Stimulated activated CD4-positive, alpha-beta T cell treated with anti-CD3 and anti-CD28 coated beads, Interleukin-12 subunit alpha, Interleukin-12 subunit beta, amount 100 ng/mL, for 48 hours (primary cell): ENCODE results near the gene TBC1D30.
A peak's percentile ranks its signal among the peaks of the same experiment; 100 is the strongest.
"Not testable (repeated sequence)": the region's sequence is repeated elsewhere in the genome, so short reads cannot be mapped to it uniquely, and the experiment has no call there.

Experiments used
- DNase-seq, 3 donors: peaks; one replicate each; pipeline ENCODE4 v3.0.0-alpha.2; 2020; ENCODE audit warnings: low read depth in 2 of 3, low spot score in 1 of 3

TBC1D30 gene, protein sequence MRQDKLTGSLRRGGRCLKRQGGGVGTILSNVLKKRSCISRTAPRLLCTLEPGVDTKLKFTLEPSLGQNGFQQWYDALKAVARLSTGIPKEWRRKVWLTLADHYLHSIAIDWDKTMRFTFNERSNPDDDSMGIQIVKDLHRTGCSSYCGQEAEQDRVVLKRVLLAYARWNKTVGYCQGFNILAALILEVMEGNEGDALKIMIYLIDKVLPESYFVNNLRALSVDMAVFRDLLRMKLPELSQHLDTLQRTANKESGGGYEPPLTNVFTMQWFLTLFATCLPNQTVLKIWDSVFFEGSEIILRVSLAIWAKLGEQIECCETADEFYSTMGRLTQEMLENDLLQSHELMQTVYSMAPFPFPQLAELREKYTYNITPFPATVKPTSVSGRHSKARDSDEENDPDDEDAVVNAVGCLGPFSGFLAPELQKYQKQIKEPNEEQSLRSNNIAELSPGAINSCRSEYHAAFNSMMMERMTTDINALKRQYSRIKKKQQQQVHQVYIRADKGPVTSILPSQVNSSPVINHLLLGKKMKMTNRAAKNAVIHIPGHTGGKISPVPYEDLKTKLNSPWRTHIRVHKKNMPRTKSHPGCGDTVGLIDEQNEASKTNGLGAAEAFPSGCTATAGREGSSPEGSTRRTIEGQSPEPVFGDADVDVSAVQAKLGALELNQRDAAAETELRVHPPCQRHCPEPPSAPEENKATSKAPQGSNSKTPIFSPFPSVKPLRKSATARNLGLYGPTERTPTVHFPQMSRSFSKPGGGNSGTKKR

DNA sequence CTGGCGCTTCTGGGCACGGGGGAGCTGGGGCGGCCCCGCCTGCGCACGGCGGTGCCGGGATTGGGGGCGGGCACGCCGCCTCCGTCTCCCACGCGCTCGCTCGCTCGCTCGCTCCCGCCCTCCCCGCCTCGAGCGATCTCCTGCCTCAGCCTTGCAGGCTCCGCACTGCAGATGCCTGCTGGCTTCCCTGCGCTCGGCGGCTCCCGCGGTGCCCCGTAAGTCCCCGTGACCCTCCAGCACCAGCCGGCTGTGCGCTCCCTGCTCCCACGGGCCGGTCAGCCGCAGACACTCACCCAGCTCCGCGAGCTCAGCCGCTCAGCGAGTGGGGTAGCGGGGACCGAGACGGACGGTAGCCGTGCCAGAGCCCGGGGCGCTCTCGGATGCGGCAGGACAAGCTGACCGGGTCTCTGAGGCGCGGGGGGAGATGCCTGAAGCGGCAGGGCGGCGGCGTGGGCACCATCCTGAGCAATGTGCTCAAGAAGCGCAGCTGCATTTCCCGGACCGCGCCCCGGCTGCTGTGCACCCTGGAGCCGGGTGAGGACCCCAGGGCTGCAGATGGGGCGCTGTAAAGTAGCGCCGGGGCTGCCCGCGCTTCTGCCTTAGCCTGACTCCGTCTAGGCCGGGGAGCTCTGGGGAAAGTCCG is at the start of gene TBC1D30:
TSS of gene TBC1D30 (plus strand) at position 148 of the 643 bp plus-strand sequence. CDS start at position 381, 233 bp downstream.
- no peak for DNase-seq

DNA sequence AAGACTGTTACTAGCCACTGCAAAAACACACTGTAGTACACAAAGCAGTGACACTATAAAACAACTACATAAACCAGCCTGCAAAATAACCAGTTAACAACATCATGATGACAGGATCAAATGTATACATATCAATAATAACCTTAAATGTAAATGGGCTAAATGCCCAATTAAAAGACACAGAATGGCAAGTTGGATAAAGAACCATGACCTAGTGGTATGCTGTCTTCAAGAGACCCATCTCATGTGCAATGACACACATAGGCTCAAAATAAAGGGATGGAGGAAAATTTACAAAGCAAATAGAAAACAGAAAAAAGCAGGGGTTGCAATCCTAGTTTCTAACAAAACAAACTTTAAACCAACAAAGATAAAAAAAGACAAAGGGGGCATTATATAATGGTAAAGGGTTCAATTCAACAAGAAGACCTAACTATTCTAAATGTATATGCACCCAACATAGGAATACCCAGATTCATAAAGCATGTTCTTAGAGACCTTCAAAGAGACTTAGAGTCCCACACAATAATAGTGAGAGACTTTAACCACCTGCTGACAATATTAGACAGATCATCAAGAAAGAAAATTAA is 49.2 kb upstream of the TBC1D30 start:
- DNase-seq = not testable (repeated sequence)

DNA sequence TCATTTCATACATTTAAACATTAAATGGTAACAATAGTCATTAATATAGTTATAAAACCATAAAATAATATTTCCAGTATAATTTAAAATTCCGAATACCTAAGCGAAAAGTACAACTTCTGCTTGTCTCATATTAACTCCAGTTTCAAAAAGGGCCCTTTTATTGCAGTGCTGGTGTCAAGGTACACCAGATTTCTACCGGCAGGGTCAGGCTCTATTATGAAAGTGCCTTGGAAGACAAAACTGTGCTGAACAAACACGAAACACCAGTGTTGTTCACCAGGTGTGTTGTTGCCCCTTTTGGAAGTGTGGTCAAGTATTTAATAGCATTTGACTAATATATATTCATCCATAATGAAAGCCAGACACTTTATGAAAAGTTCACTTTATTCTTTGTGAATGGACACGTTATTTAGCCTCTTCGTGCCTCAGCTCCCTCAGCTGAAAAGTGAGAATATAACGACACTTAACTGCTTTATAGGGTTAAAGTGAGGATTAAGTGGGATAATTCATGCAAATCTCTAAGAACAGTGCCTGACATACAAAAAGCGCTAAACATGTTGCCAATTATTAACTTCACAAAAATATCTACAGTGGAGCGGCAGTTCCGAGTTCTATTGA is 45.0 kb upstream of the TBC1D30 start:
- no peak for DNase-seq

DNA sequence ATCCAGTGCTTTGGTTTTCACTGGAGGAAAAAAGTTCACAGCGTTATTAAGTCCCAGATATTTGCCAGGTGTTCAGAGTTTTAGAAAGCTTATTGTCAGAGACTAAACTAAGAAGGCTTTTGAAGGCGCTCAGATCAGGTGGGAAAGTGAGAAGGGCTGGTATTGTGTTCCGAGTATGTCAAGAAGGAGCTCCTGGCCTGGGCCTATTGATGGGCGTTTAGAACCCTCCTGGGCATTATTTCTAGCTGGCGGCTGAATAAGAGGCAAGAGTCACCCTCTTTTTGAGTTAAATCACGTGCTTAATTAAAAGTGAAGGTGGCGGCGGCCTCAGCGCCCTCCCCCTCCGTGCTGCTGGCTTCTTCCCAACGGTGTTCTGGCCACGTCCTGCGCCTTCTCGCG is 44.3 kb upstream of the TBC1D30 start:
- DNase-seq = no peak

DNA sequence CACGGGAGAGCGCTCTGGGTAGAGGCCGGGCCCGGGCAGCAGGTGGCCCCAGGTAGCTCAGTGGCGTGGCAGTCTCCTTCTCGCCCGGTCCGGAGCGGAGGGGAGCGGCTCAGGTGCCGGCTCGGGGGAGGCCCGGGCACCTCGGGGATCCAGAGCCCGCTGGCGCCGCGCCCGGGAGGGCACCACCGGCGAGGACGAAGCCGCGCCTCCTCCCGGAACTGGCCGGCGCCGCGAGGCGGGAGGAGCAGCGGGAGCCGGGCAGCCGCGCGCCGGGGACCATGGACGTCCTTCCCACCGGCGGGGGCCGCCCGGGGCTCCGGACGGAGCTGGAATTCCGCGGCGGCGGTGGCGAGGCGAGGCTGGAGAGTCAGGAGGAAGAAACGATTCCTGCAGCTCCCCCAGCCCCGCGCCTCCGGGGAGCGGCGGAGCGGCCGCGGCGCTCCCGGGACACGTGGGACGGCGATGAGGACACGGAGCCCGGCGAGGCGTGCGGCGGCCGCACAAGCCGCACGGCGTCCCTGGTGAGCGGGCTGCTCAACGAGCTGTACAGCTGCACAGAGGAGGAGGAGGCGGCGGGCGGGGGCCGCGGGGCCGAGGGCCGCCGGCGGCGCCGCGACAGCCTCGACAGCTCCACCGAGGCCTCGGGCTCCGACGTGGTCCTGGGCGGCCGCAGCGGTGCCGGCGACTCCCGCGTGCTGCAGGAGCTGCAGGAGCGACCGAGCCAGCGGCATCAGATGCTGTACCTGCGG is 43.7 kb upstream of the TBC1D30 start:
- DNase-seq = no peak

DNA sequence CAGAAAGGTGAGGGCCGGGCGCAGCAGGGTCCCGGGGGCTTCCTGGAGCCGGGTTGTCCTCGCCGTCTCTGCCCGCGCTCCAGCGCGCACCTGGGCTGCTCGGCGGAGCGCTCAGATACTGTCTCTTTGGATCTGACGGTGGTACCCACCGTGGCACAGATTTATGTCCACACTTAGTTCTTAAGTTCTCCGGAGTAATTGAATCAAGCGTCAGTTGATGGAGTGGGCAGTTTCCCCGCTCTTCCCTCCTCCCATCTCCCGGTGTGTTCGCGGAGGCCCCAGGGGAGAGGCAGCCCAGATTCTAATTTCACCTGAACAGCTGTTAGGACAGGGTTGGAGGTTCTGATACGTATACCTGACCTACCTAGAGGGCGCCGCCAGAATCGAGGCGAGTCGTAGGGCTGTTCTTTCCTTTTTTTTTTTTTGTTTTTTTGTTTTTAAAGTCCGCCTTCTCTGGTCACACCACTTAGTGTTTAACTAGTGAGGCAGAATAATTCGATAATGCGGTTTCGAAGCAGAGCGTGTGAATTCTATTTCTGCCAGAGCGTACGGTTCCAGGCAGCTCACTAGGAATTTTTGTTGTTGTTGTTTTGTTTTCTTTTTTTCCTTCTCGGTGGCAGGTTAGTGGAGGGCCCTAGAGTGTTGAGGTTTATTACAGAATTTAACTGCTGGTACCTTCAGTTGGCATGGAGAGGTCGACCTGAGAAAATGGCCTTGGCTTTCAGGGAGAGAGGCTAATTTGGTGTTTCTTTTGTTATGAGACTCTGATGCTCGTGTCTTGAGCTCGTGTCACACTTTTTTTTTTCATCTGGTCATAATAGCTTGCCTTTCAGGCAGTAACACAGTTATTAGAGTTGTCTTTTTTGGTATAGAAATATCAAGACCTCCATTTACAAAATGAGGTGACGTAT is 42.9 kb upstream of the TBC1D30 start:
- no peak for DNase-seq

DNA sequence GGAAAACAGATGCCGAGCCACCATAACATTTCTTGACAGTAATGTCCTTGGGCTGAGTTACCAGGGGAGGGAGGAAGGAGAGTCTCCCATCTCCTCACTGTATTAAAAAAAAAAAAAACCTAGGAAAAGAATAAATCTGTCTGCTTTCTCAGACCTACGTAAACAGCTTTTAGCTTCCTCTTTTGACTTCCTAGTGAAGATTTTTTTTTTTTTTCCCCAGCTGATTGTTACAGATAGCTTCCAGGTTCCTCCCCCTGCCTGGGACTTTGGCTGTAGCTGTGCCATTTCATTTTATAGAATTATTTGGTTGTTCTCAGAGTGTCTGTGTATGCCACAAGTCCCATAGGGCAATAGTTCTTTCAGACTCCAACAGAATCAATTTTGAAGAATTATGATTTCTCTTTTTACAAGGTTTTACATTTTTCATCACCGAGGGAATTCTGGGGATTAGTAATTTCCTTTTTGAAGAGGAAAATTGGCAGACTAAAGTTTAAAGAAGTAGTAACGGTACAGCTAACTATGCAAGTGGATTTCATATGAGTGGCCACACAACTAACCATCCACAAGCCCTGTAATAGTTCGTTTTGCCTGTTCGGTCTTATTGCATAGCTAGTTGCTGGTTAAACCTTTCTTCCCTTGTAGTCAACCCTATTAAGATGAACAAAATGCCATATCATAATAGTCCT is 42.1 kb upstream of the TBC1D30 start:
- no peak for DNase-seq

DNA sequence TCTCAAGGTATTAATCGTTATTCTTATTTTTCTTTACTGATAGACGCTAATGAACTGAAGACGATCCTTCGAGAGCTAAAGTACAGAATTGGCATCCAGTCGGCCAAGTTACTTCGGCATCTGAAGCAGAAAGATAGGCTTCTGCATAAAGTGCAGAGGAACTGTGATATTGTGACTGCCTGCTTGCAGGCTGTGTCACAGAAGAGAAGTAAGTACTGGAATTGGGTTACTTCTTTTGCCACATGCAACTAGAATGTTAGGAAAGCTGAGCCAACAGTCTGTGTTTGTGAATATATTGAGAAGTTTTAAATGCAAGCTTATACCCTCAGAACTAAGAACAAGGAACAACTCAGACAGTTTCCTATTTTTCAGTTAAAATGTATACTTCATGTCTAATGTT is 38.6 kb upstream of the TBC1D30 start:
- no peak for DNase-seq

DNA sequence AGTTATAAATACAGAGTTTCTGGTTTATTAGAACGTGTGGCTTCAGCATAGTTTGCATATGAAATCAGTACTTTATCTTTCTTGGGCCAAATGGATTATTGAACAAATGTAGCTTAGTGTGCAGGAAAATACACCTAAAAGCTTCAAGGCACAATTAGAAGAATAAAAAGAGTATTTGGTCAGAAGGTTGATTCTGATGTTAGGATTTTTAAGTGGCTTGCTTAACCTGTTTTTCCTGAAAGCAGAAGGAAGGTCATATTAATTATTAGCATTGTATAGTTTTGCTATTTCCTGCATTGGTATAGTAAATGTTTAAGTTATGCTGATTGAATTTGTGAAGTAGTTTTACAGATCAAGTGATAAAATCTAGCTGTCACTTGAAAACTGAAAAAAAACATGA is 34.3 kb upstream of the TBC1D30 start:
- DNase-seq = no peak

DNA sequence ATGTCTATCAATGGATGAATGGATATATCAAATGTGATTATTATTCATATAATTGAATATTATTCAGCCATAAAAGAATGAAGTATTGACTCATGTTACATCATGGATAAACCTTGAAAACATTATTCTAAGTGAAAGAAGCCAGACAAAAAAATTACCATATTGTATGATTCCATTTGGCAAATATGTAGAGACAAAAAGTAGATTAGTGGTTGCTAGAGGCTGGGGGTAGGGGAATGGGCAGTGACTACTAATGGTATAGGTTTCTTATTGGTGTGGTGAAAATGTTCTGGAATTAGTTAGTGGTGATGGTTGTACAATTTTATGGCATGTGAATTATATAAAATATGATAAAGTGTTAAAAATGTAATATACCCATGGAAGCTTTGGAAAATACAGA is 33.4 kb upstream of the TBC1D30 start:
- no peak for DNase-seq

DNA sequence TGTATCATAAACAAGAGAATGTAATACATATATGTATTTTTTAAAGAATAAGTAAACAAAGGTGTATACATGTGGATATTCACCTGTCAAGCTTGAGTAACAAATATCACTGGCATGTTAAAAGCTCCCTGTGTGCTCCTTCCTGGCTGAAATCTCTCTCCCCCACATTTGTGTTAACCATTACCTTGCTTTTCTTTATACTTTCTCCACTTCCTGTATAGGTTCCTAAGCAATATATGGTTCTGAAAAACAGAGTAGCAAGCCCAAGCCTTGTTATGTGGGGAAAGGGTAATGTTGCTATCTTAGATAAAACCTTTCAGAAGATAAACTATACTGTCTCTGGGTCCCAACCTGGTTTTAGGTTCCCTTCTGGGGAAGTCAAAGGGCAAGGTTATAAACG is 32.3 kb upstream of the TBC1D30 start:
- DNase-seq = no peak

DNA sequence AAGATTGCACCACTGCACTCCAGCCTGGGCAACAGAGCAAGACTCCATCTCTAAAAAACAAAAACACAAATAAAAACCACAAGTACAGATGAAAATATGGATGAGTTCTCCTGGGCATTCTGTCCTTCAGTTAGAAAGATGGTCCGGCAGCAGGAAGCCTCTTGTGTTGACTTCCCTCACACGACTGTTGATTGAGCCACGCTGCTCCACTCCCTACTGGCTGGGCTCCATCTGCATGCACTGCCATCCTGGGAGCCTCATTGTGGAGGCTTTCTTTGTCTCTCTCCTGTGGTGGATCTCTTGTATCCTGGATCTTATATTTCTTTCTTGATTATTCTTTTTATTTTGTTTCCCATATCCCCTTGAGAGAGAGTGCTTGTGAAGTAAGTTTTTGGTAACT is 30.8 kb upstream of the TBC1D30 start:
- DNase-seq = no peak

DNA sequence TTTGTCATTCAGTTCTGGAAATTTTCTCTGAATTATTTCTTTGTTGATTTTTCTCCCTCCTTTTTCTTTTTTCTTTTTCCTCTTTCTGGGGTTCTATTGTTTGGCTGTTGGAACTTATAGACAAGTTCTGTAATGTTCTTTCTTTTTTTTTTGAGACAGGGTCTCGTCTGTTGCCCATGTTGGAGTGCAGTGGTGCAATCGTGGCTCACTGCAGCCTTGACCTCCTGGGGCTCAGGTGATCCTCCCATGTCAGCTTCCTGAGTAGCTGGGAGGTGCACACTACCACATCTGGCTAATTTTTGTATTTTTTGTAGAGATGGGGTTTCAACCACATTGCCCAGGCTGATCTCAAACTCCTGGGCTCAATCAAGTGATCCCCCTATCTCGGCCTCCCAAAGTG is 30.1 kb upstream of the TBC1D30 start:
- no peak for DNase-seq

DNA sequence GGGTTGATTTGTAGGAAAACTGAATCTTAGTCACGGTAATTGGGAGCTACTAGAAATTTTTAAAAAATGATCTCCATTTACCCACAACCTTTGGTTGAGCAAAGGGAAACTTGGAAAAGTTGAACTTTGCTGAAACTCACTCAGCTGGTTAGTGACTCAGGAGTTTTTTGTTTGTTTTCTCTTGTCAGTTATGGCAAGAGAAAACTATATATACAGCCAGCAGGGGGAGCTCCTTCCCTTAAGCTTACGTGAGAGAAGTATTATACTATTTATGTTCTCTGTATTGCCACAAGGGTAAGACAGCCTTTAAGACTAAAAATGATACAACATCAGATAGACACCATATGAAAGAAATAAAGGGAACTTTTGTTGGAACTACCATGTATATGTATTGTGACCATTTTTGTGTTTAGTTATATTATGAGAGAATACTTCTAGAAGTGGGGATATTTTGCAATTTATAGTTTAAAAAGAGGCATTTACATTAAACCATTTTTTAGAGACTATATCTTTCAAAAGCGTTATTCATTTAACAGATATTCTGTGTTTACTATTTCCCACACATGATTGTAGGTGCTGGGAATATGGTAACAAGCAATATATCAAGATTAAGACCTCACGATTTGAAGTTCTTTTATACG is 28.1 kb upstream of the TBC1D30 start:
- peak; percentile 18 to 73 (median 45) for DNase-seq

DNA sequence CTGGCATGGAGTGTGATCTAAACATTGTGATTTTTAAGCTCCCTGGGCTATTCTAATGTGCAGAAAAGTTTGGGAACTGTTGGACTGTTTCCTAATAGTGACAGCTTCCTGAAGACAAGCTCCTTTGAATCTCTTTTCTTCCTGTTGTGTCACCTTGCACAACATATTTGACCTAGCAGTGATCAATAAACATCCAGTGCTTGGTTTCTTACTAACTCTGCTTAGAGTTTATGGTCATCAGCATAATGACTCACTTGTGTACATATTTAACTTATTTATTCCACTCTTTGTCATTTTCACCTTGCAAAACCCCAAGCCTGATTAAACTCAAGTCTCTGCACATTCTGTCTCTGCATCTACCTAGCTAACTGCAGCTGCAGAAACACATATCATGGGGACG is 27.3 kb upstream of the TBC1D30 start:
- DNase-seq = no peak

DNA sequence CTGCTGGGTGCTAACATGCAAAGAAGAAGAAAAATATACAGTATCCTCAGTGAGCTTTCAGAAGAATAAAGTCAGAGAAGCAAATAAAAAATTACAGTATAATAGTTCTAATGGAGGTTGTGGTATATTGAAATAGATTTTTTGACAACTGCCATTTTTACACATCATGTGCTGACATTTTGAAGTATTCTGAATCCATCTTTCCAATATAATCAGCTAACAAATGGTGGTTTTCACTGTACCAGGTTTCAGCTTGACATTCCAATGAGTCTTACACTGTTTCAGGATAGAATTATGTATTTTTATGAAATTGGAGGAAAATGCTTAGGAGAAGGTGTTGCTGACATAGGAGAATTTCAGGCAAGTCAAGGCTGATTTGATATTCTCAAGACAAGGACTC is 26.3 kb upstream of the TBC1D30 start:
- DNase-seq = no peak

DNA sequence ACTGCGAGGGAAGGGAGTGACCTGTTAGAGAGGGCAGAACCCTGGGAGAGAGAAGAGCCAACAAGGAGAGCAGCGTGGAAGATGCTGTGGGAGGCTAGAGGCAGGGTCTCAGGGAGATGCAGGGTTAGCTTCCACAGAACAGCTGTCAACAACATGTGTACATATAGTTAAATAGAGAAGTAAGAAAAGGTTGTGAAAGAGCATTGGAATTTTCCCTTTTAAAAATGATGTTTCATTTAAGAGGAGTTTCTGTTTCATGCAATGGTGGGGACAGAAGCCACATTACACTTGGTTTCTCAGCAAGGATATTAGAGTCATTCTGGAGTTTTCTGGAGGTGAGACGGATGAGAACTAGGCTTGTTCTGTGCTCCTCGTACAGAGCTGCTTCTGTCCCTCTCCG is 23.8 kb upstream of the TBC1D30 start:
- DNase-seq = no peak

DNA sequence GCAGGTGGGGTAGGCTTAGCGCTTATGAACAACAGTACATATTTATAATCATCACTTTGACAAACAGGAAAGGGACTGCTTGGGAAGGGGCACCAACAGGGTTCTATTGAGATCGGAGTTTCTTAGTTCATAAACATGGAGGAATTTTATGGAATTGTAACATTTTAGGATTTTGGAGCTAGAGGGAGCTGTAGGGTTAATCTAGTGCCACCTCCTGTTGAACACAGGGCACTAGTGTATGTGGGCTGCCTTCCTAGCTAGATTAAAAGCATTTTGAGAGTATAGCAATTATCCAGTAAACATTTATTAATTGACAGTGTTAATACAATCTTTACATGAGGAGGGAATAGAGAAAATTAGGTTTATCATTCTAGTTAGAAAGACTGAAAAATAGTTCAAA is 23.1 kb upstream of the TBC1D30 start:
- DNase-seq = no peak
